ENCODE results near the gene HOXC13.

GRCh38 chr12:53972722-53973235, 34.1 kb downstream of the HOXC13 start, which contains the start of gene HOXC11:
- TF ChIP-seq CREB1 (IDR thresholded peaks at IDR 0.05) (no peak), CREB1 (CRISPR knock-in tag; IDR thresholded peaks at IDR 0.05) (no peak), CREM (IDR thresholded peaks at IDR 0.05; ENCODE audit: low read depth) (no peak), BCL6 (CRISPR knock-in tag; IDR thresholded peaks at IDR 0.05) (no peak), RFX5 (IDR thresholded peaks at IDR 0.05; ENCODE audit: low read depth, low read length) (no peak), SAFB2 (IDR thresholded peaks at IDR 0.05; ENCODE audit: borderline replicate concordance, low read depth, low read length, severe bottlenecking) (no peak), FOXP1 (CRISPR knock-in tag; IDR thresholded peaks at IDR 0.05) (no peak)
- TF ChIP-seq, protein P1, sequence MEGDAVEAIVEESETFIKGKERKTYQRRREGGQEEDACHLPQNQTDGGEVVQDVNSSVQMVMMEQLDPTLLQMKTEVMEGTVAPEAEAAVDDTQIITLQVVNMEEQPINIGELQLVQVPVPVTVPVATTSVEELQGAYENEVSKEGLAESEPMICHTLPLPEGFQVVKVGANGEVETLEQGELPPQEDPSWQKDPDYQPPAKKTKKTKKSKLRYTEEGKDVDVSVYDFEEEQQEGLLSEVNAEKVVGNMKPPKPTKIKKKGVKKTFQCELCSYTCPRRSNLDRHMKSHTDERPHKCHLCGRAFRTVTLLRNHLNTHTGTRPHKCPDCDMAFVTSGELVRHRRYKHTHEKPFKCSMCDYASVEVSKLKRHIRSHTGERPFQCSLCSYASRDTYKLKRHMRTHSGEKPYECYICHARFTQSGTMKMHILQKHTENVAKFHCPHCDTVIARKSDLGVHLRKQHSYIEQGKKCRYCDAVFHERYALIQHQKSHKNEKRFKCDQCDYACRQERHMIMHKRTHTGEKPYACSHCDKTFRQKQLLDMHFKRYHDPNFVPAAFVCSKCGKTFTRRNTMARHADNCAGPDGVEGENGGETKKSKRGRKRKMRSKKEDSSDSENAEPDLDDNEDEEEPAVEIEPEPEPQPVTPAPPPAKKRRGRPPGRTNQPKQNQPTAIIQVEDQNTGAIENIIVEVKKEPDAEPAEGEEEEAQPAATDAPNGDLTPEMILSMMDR (IDR thresholded peaks at IDR 0.05 in 2 of 3, conservative IDR thresholded peaks at IDR 0.05 in 1 of 3; ENCODE audit: insufficient read depth in 2 of 3, low read depth in 1 of 3, low read length in 3 of 3), result no peak

All from K562 (cell line).